T-cell (primary cell): ENCODE data around the gene DKKL1. TPM values are rescaled to one million over a fixed set of nuclear protein-coding genes. Genes with fewer than 3 reads are reported as not detected.

Experiments
- ATAC-seq, 4 experiments: fragments of 200-7000 bp in 3 of 4; fragments of 150-1000 bp in 1 of 4; cut with Tn5 transposase; replicated peaks in 1 of 4; 1 replicate in 3 of 4; 2 replicates in 1 of 4; pipeline ENCODE4 v1.10.0; 2021; ENCODE audit warnings: moderate library complexity in 3 of 4, mild to moderate bottlenecking in 2 of 4, moderate number of reproducible peaks in 1 of 4
- CTCF ChIA-PET, 2 donors: fragments of 300-600 bp; sonication (Branson Sonifier 250); formaldehyde crosslinking; loops; one replicate each; lab custom pipeline; 2022; ENCODE audit warnings: antibody characterized with exemption in 2 of 2; lab: Charles Lee
- POLR2A ChIA-PET, 2 donors: fragments of 300-600 bp; sonication (Branson Sonifier 250); formaldehyde crosslinking; loops; one replicate each; lab custom pipeline; 2022; ENCODE audit warnings: antibody characterized with exemption in 2 of 2; lab: Charles Lee
- DNase-seq, 35 experiments: peaks; one replicate each; pipeline versions ENCODE4 v3.0.0 to v3.0.0-alpha.2; 2013 to 2023
- H3K27ac ChIP-seq: one replicate; pipeline ENCODE4 v1.5.1; 2013; ENCODE audit warnings: low read length
- H3K27me3 ChIP-seq, 2 experiments: replicated peaks in 1 of 2; 1 replicate in 1 of 2; 2 replicates in 1 of 2; pipeline versions ENCODE4 v1.6.1 to v1.7.0; 2013; ENCODE audit warnings: low read length in 1 of 2, mixed read lengths in 1 of 2; ENCODE audit not compliant: control insufficient read depth in 2 of 2, insufficient read depth in 2 of 2; ENCODE audit errors: extremely low read depth in 1 of 2
- H3K36me3 ChIP-seq, 2 donors: 1 replicate in 1 of 2; 2 replicates in 1 of 2; pipeline versions ENCODE4 v1.6.1 to v1.7.0; 2013; ENCODE audit warnings: low read length in 1 of 2; ENCODE audit not compliant: control insufficient read depth in 2 of 2, insufficient read depth in 1 of 2; ENCODE audit errors: extremely low read depth in 1 of 2
- H3K4me1 ChIP-seq, 2 experiments: 1 replicate in 1 of 2; 2 replicates in 1 of 2; pipeline versions ENCODE4 v1.6.1 to v1.7.0; 2013; ENCODE audit warnings: low read length in 2 of 2, mixed read lengths in 1 of 2; ENCODE audit not compliant: insufficient read depth in 2 of 2, control insufficient read depth in 1 of 2; ENCODE audit errors: extremely low read depth in 1 of 2
- H3K4me3 ChIP-seq, 2 donors: 1 replicate in 1 of 2; 2 replicates in 1 of 2; pipeline versions ENCODE4 v1.5.1 to v1.7.0; 2013; ENCODE audit warnings: mild to moderate bottlenecking in 2 of 2, low read length in 1 of 2, moderate library complexity in 1 of 2; ENCODE audit not compliant: control insufficient read depth in 1 of 2; ENCODE audit errors: extremely low read depth in 1 of 2
- H3K9me3 ChIP-seq: 2 replicates; pipeline ENCODE4 v1.7.0; 2013
- H3K27ac Mint-ChIP-seq, 2 donors: one replicate each; pipeline ENCODE4 v1.8.0; 2020 to 2021; ENCODE audit warnings: mild to moderate bottlenecking in 2 of 2, mixed read lengths in 2 of 2
- H3K27me3 Mint-ChIP-seq, 2 donors: one replicate each; pipeline ENCODE4 v1.8.0; 2021 to 2022; ENCODE audit warnings: mixed read lengths in 2 of 2
- H3K36me3 Mint-ChIP-seq: one replicate; pipeline ENCODE4 v1.8.0; 2021; ENCODE audit warnings: mixed read lengths
- H3K4me1 Mint-ChIP-seq, 3 donors: one replicate each; pipeline ENCODE4 v1.8.0; 2020 to 2022; ENCODE audit warnings: mixed read lengths in 3 of 3, mild to moderate bottlenecking in 1 of 3
- H3K4me3 Mint-ChIP-seq, 3 donors: one replicate each; pipeline ENCODE4 v1.8.0; 2020 to 2022; ENCODE audit warnings: mild to moderate bottlenecking in 3 of 3, mixed read lengths in 3 of 3, moderate library complexity in 3 of 3
- H3K9me3 Mint-ChIP-seq, 3 donors: one replicate each; pipeline ENCODE4 v1.8.0; 2020 to 2022; ENCODE audit warnings: mixed read lengths in 3 of 3
- WGBS: methylation state at CpG from one replicate; pipeline ENCODE4 v1.1.5; 2013; ENCODE audit warnings: missing lambda C conversion rate; ENCODE audit not compliant: insufficient coverage; 5-methylcytosine and 5-hydroxymethylcytosine counted together
- total RNA-seq, 35 experiments: library from RNA in 6 of 35; stranded (reverse) in 6 of 35; fragments of 120-200 nt in 1 of 35; gene quantifications; one replicate each; pipeline versions ENCODE4 v1.2.1 to v1.2.4 and lab custom pipeline; 2013 to 2026

DKKL1 gene
- total RNA-seq, 5 donors from 2014 or later (not counting 1 experiment from before 2014, with no cell fraction given), result not detected

GRCh38 chr19:49347835-49348234 is 15.8 kb upstream of the DKKL1 start:
- Histone ChIP-seq H3K27ac (no peak overlapping the region), H3K4me3 (no peak overlapping the region), H3K27me3 (peaks cover 0 to 6% of the 10 kb centered on the region in 2 experiments), H3K36me3 (no peaks in the 10 kb centered on the region), H3K4me1 (peaks cover 0 to 5% of the 10 kb centered on the region in 2 experiments), H3K9me3 (no peaks in the 10 kb centered on the region)
- no peak overlapping the region for H3K27ac Mint-ChIP-seq
- WGBS, result 20% methylated on average over 1 of the region's 3 CpGs
- POLR2A ChIA-PET, result no interaction called here
- ATAC-seq (peak in 1 of 4 experiments; percentile 55), DNase-seq (peak in 2 of 35 experiments; percentile 27 to 29)
- peaks cover under 1% of the 10 kb centered on the region for H3K36me3 Mint-ChIP-seq
- H3K4me1 Mint-ChIP-seq, result peaks cover 7 to 11% (median 10%) of the 10 kb centered on the region in 3 donors
- CTCF ChIA-PET, result interaction anchor here in 1 of 2 donors (0.5 kb wide), 1 partner anchor 79 kb away, joined by 3 read pairs; no protein-coding TSS in a partner anchor
- H3K27me3 Mint-ChIP-seq, result peaks cover 0 to 5% of the 10 kb centered on the region in 2 donors
- no peak overlapping the region for H3K4me3 Mint-ChIP-seq
- no peaks in the 10 kb centered on the region for H3K9me3 Mint-ChIP-seq

DNA sequence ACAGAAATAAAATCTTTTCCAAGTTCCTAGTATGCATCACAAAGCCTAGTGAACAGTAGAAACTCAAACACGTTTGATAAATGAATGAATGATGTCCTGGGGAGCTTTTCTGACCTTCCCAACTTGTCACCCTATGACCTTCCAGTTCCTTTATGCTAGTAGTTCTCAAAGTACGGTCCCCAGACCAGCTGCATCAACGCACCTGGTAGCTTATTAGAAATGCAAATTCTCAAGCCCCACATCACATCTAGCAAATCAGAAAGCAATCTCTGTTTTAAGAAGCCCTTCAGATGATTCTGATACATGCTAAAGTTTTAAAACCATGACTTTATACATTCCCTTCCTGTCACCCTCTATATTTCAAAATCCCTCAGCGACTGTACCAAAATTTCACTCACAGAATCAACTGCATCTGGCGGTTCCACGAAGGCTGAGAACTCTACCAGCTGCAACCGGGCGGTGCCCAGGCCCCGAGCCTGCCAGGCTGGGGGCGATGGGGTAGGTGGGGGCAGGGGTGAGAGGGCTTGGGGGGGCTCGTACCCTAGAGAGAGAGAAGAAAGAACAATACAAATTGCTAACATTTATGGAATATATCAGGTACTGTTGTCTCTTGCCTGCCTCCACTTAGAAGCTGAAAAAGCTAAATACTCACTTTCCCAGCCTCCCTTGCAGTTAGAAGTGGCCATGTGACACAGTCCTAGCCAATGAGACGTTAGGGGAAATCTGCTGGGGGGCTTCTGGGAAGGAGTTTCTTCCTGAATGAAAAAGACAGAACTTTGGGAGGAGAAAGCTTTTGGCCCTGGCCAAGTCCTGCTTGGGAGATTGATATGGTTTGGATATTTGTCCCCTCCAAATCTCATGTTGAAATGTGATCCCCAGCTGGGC is 15.1 kb upstream of the DKKL1 start:
- POLR2A ChIA-PET, result interaction anchor here in 1 of 2 donors (0.6 kb wide), 1 partner anchor 690 kb away, joined by 3 read pairs; no protein-coding TSS in a partner anchor
- no peak for DNase-seq
- H3K9me3 Mint-ChIP-seq, result no peaks in the 10 kb centered on the region
- no peak overlapping the region for H3K4me3 ChIP-seq
- H3K27ac Mint-ChIP-seq, result no peak overlapping the region
- H3K27me3 Mint-ChIP-seq, result peaks cover 0 to 8% of the 10 kb centered on the region in 2 donors
- no peak overlapping the region for H3K4me3 Mint-ChIP-seq
- H3K9me3 ChIP-seq, result no peaks in the 10 kb centered on the region
- 71% methylated on average over 3 of the region's 12 CpGs for WGBS
- H3K27me3 ChIP-seq, result peaks cover 0 to 10% of the 10 kb centered on the region in 2 experiments
- CTCF ChIA-PET, result interaction anchor here in 1 of 2 donors (0.5 kb wide), 1 partner anchor 79 kb away, joined by 3 read pairs; no protein-coding TSS in a partner anchor
- H3K4me1 Mint-ChIP-seq, result peaks cover 7 to 13% (median 10%) of the 10 kb centered on the region in 3 donors
- H3K36me3 Mint-ChIP-seq, result no peaks in the 10 kb centered on the region
- no peak for ATAC-seq
- no peak overlapping the region for H3K27ac ChIP-seq
- H3K4me1 ChIP-seq, result peaks cover 0 to 5% of the 10 kb centered on the region in 2 experiments
- H3K36me3 ChIP-seq, result no peaks in the 10 kb centered on the region

DNA sequence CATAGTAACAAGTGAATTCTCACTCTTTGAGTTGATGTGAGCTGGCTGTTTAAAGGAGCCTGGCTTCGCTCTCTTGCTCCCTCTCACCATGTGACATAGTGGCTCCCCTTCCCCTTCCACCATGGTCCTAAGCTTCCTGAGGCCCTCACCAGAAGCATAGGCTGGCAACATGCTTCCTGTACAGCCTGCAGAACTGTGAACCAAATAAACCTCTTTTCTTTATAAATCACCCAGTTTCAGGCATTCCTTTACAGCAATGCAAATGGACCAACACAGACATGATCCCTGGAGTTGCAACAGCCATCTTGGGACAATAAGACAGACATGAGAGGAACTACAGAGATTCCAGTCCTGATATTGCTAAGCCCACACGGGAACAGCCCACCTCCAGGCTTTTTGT is 14.1 kb upstream of the DKKL1 start:
- H3K27me3 Mint-ChIP-seq, result peaks cover 0 to 11% of the 10 kb centered on the region in 2 donors
- Histone ChIP-seq H3K27me3 (peaks cover 0 to 17% of the 10 kb centered on the region in 2 experiments), H3K27ac (no peak overlapping the region), H3K4me1 (peaks cover 0 to 4% of the 10 kb centered on the region in 2 experiments), H3K36me3 (no peaks in the 10 kb centered on the region), H3K9me3 (no peaks in the 10 kb centered on the region), H3K4me3 (no peak overlapping the region)
- H3K4me1 Mint-ChIP-seq, result peaks cover 6 to 12% (median 9%) of the 10 kb centered on the region in 3 donors
- H3K9me3 Mint-ChIP-seq, result no peaks in the 10 kb centered on the region
- ATAC-seq, result no peak
- no peak for DNase-seq
- H3K4me3 Mint-ChIP-seq, result no peak overlapping the region
- WGBS, result no CpG with 5 or more reads among the region's 2 CpGs
- CTCF ChIA-PET, result no interaction called here
- no peak overlapping the region for H3K27ac Mint-ChIP-seq
- no peaks in the 10 kb centered on the region for H3K36me3 Mint-ChIP-seq
- POLR2A ChIA-PET, result no interaction called here

DNA sequence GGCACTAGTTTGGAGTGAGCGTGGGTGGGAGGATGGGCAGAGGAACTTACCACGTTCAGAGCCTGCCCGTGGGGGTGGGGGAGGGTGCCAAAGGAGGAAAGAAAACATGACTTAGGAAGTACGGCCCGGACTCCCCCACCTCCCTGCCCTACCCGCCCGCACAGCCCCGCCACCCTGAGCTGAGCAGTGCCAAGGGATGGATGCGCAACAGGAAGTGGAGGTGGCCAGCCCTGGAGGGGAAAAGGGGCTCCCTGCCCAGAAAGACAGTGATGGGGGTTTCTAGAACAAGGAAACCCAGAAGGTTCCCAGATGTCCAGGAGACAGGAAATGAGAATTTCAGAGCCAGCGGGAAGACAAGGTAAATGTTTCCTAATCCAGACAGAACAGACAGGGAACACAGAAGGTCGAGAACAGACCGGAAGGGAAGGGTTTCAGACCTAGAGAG is 7.7 kb upstream of the DKKL1 start:
- no CpG with 5 or more reads among the region's 12 CpGs for WGBS
- Histone ChIP-seq H3K4me3 (no peak overlapping the region), H3K27me3 (peaks cover 0 to 54% of the 10 kb centered on the region in 2 experiments), H3K36me3 (no peaks in the 10 kb centered on the region), H3K4me1 (peaks cover 2 to 7% of the 10 kb centered on the region in 2 experiments), H3K27ac (no peak overlapping the region), H3K9me3 (no peaks in the 10 kb centered on the region)
- H3K27ac Mint-ChIP-seq, result no peak overlapping the region
- peaks cover 9 to 27% (median 12%) of the 10 kb centered on the region in 3 donors for H3K4me1 Mint-ChIP-seq
- H3K36me3 Mint-ChIP-seq, result no peaks in the 10 kb centered on the region
- DNase-seq, result no peak
- H3K9me3 Mint-ChIP-seq, result no peaks in the 10 kb centered on the region
- H3K27me3 Mint-ChIP-seq, result peaks cover 11 to 38% of the 10 kb centered on the region in 2 donors
- ATAC-seq, result no peak
- ChIA-PET POLR2A (no interaction called here), CTCF (interaction anchor here in 1 of 2 donors (0.6 kb wide), 1 partner anchor 643 kb away, joined by 3 read pairs; no protein-coding TSS in a partner anchor)
- H3K4me3 Mint-ChIP-seq, result no peak overlapping the region

DNA sequence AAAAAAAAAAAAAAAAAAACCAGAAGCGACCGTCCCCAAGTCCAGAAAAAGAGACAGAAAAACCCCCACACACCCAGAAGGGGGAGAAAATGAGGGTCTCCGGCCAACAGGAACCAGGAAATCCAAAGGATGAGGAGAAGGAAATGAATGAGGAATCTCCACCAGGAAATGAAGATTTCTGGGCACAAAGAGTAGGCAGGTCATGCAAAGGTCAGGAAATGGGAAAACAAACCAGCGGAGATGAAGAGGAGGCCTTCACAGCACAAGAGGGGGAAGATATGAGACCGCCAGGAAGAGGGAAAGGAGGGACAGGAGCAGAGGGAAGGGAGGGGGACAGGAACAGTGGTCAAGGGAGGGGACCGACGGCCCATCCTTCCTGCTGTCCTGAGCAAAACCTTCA is 7.3 kb upstream of the DKKL1 start:
- Mint-ChIP-seq H3K27me3 (peaks cover 11 to 38% of the 10 kb centered on the region in 2 donors), H3K36me3 (no peaks in the 10 kb centered on the region), H3K27ac (no peak overlapping the region), H3K9me3 (no peaks in the 10 kb centered on the region), H3K4me1 (peaks cover 9 to 30% (median 15%) of the 10 kb centered on the region in 3 donors), H3K4me3 (no peak overlapping the region)
- H3K27ac ChIP-seq, result no peak overlapping the region
- 100% methylated on average over 1 of the region's 7 CpGs for WGBS
- peaks cover 0 to 55% of the 10 kb centered on the region in 2 experiments for H3K27me3 ChIP-seq
- POLR2A ChIA-PET, result no interaction called here
- CTCF ChIA-PET, result interaction anchor here in 1 of 2 donors (0.6 kb wide), 1 partner anchor 644 kb away, joined by 3 read pairs; no protein-coding TSS in a partner anchor
- no peak for ATAC-seq
- no peak overlapping the region for H3K4me3 ChIP-seq
- H3K9me3 ChIP-seq, result no peaks in the 10 kb centered on the region
- DNase-seq, result no peak
- peaks cover 2 to 10% of the 10 kb centered on the region in 2 experiments for H3K4me1 ChIP-seq
- no peaks in the 10 kb centered on the region for H3K36me3 ChIP-seq

- H3K27ac ChIP-seq, result no peak overlapping the region
- H3K4me1 ChIP-seq, result peaks cover 2 to 18% of the 10 kb centered on the region in 2 experiments
- peaks cover 0 to 63% of the 10 kb centered on the region in 2 experiments for H3K27me3 ChIP-seq
- ChIA-PET CTCF (no interaction called here), POLR2A (no interaction called here)
- Mint-ChIP-seq H3K36me3 (no peaks in the 10 kb centered on the region), H3K27ac (no peak overlapping the region), H3K4me1 (peaks cover 9 to 37% (median 21%) of the 10 kb centered on the region in 3 donors), H3K9me3 (no peaks in the 10 kb centered on the region), H3K4me3 (peak overlapping the region in 1 of 3 donors; percentile 7), H3K27me3 (peaks cover 11 to 41% of the 10 kb centered on the region in 2 donors)
- no peak overlapping the region for H3K4me3 ChIP-seq
- ATAC-seq, result no peak
- DNase-seq, result no peak
- H3K36me3 ChIP-seq, result no peaks in the 10 kb centered on the region
- no peaks in the 10 kb centered on the region for H3K9me3 ChIP-seq
- WGBS, result 82% methylated on average over 9 of the region's 9 CpGs
These were observed 6.5 kb upstream of the DKKL1 start for GRCh38 chr19:49357186-49357585.
